NCI-H2196 (cell line): Measurements from ENCODE around the gene OOSP1.
"Not testable (repeated sequence)": the region's sequence is repeated elsewhere in the genome, so short reads cannot be mapped to it uniquely, and the experiment has no call there.

Experiments used
- DNase-seq: peaks from one replicate; lab custom pipeline; 2025; ENCODE audit not compliant: unreplicated experiment; lab: John Stamatoyannopoulos, UW

OOSP1 gene, protein sequence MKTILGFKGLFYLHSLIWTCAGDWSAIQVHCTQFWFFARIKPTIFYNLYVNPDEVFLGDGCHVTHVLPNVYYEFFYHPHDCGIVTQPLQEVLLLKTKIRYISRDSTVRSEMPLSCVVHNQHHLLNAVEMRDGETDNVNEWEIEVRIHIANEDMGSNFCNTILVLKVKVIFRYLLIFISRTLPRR

GRCh38 chr11:59938132-59938531 lies at the start of gene OOSP1:
Gene OOSP1, plus strand, starts transcription at chr11:59938432. Its CDS starts 23 bp downstream, at chr11:59938455.
- DNase-seq, result no peak

GRCh38 chr11:59891781-59892181 lies 46.5 kb upstream of the OOSP1 start:
- no peak for DNase-seq

- no peak for DNase-seq
Observed at GRCh38 chr11:59894616-59895015, 43.6 kb upstream of the OOSP1 start.

GRCh38 chr11:59898046-59898445 lies 40.2 kb upstream of the OOSP1 start:
- DNase-seq, result no peak

GRCh38 chr11:59898650-59899049 lies 39.6 kb upstream of the OOSP1 start:
- no peak for DNase-seq

DNA sequence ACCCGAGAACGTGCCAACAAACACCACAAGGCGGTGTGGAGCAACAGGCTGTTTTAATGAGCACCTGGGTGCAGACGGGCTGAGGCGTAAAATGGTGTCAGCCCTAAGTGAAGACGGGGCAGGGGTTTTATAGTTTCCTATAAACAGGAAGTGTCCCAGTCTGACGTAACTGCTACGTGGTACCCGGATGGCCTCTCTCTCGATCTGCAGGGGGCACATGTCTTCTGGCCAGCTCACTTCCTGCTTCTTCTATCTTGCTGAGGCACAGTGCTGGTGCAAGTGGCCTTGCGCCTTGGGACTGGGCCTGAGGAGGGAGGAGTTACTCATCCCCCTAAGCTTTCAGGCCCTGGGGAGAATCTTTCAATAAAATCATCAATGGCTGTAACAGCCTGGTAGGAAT lies 38.7 kb upstream of the OOSP1 start:
- DNase-seq, result no peak

DNA sequence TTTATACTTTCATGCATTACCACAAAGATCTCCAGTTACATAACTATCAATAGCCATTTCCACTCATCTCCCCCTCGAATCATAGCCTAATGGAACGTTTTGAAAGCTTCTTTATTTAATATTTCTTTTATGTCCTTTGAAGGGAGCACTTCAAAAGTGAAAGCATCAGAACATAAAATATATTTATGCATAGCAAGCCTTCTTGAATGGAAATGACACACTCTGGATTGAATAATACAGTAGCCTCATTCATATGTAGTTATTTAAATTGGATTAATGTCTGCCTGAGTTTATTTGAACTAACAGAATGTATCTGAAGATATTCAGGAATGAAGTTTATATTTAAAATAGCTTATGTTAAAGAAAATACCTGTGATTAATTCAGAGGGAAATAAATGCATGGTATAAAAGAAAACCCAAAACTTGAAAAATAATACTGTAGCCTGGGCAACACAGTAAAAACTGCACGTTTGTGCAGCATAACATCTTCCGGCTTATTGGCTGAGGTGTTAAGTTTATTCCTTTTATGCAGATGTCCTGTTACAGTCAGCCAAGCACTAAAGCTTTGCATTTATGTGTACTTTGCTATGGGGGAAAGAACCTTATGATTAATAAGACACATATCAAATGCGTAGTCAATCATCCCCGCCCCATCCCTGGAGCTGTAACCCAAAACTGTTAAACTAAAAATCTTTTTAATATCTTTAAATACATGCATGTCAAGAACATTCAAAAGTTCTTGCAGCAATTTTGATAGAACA lies 37.7 kb upstream of the OOSP1 start:
- no peak for DNase-seq

GRCh38 chr11:59901306-59901705 lies 36.9 kb upstream of the OOSP1 start:
- no peak for DNase-seq

DNA sequence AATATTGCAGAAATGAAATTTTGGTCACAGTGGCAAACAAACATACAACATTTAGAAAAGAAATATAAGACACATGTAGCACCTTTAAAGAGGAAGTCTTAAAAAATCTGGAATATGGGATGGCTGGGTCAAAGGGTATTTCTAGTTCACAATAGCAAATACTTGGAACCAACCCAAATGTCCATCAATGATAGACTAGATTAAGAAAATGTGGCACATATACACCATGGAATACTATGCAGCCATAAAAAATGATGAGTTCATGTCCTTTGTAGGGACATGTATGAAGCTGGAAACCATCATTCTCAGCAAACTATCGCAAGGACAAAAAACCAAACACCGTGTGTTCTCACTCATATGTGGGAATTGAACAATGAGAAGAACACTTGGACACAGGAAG lies 34.7 kb upstream of the OOSP1 start:
- not testable (repeated sequence) for DNase-seq

DNA sequence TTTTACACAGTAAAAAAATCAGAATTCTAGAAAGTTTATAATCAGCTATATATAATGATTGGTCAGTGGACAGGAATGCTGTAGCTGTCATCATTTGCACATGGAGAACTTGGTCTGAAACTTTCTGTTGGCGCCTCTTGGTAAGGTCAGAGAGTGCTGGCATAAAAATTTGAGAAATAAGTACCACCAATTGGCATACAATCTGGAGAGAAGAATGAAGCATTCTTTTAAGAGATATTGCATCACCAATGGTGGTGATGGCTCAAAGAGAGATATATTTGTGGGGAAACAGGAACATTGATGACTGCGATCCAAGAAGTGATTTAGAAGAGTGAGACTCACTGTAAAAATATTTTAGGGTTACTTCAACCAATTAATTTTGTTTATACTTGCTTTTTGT lies 19.8 kb upstream of the OOSP1 start:
- DNase-seq, result no peak

GRCh38 chr11:59918987-59919589 lies 19.1 kb upstream of the OOSP1 start:
- DNase-seq, result peak; percentile 50

DNA sequence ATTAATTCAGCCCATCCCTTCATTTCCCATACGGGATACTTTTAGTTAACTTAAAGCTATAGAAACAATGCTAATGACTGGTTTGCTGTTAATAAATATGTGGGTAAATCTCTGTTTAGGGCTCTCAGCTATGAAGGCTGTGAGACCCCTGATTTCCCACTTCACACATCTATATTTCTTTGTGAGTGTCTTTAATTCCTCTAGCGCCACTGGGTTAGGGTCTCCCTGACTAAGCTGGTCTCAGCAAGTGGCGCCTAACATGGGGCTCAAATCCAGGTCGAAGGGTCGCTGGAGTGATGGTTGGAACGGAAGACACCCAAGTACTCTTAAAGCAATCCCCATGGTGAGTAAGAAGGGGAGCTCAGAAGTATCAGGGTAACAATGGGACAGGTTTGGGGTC lies 14.4 kb upstream of the OOSP1 start:
- DNase-seq, result no peak

DNA sequence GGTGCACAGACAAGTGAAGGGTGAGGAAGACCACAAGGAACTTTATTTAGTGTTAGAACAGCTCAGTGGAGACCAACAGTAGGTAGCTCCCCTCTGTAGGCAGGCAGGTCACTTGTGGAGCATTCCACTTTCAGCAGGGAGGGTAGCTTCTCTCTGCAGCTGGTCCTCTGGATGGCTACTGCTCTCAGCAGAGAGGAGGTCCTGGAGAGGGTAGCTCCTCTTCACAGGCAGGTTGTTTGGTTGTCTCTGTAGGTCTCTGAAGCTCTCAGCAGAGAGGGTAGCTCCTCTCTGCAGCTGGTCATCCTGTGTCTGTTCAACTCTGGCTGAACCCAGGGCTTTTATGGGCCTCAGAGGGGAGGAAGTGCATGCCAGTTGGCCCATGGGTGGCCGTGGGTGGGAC lies 6.5 kb upstream of the OOSP1 start:
- no peak for DNase-seq

DNA sequence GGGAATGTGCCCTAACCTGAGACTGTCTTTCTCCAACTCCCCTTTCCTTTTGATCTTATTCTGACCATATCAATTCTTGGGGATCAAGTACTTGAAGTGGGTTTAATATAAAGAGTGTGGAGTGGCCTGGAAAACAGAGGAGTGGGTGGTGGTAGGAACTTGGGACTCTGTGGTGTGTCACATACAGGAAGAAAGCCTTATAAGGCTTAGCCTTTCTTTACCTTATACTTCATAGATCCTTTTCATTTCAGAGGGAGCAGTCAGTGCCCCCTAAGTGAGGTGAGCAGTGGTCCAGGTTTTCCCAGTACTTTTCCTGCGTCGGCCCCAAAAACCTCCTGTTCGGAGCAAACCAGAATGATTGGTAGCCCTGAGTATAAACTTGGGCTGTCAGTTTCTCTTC lies 486 bp downstream of the OOSP1 start:
- no peak for DNase-seq

DNA sequence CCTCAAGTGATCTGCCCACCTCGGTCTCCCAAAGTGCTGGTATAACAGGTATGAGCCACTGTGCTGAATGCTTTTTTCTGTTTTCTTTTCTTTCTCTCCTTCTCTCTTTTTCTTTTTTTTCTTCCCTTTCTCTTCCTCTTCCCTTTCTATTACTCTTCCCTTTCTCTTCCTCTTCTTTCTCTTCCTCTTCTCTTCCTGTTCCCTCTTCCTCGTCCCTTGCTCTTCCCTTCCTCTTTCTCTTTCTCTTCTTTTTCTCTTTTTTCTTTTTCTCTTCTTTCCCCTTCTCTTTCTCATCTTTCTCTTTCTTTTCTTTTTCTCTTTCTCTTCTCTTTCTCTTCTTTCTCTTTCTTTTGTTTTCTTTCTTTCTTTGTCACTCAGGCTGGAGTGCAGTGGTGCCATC lies 1.2 kb downstream of the OOSP1 start:
- no peak for DNase-seq

GRCh38 chr11:59941091-59941490 lies 2.9 kb downstream of the OOSP1 start:
- DNase-seq, result no peak

DNA sequence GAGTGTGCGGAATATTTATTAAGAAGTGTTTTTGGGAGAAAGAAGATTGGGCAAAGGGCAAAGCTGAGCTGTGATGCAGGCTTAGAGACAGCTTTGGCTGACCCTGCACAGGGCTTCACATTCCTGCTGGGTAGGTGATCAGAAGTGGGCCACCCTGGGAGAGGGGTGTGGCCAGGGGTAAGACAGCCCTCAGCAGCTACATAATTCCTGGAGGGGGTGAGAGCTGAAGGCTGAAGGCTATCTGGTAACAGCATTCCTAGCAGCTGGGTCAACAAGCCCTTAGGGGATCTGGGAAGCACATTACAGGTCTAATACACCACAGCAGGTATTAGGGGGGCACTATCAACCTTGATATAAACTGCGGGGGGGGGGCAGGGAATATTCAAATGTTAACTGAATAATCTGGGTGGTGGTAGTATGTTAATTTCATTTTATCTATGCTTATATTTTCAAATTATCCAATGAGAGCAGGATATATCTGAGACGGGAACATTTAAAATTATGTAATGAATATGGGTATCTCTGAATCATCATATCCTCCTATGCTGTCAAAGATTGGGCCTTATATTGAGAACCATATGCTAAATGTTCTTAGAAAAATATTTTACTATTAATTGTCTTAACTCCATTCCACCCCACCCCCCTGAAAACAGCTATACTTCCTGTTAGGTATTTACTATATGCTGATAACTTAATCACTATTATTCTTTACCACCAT lies 5.9 kb downstream of the OOSP1 start:
- no peak for DNase-seq

- no peak for DNase-seq
Observed at GRCh38 chr11:59944720-59945119, 6.5 kb downstream of the OOSP1 start.

- no peak for DNase-seq
Observed at GRCh38 chr11:59953463-59954218, 15.4 kb downstream of the OOSP1 start.

DNA sequence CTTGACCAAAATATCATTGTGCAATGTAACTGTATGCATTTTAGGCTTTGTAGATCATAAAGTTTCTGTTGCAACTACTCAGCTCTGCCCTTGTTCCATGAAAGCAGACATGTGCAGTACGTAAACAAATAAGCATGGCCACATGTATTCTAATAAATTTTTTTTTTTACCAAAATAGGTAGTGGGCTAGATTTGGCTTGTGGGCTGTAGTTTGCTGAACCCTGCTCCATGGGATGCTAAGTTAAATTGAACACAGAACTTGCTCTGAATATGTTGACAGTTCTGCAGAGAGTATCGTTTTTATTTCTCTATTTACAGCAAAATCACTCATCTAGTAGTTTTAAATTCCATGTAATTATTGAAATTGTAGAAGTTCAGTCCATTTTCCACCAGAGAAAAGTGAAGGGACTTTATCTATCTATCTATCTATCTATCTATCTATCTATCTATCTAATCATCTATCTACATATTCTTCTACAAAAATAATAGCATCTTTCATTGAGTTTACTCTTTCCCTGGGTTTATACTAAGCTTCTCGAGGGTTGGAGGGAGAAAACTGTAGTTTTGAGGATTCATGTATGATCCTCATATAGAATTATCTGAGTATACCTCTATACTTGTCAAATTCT lies 16.1 kb downstream of the OOSP1 start:
- no peak for DNase-seq

DNA sequence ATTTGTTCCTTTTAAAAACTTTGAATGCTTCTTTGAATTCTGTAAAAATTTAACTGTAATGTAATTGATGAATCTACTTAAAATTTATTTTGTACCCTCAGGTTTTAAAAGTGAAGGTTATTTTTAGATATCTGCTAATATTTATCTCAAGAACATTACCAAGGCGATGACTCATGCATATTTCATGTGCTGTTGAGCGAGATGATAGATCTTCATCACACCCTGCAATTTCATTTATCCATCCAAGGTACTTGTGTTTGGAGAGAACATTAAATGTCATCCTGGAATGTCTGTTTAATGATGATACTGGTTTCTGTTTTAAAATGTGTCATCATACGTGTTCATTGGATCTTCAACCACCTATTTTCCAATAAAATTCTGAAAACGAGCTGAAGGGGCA lies 18.9 kb downstream of the OOSP1 start:
- DNase-seq, result no peak
